ENCODE data around the gene EIF5AL1.

DNA sequence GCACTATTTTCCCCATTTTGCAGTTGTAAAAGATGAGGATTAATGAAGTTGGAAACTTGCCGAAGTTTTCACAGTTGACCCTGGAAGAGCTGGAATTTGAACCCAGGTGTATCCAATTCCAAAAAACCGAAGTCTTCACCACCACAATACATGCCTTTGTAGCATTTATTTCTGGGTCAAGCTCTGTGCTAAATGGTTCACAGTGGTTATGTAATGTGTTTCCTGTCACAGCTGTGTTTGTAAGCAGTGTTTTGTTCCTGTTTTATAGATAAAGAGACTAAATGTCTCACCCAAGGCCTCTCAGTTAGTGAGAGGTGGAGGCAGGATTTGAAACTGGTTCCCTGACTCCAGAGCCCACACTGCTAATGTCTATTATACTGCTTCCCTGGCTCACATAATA lies 30.3 kb downstream of the EIF5AL1 start:
- TF ChIP-seq EZH2 (IDR thresholded peaks at IDR 0.05; ENCODE audit: insufficient read depth, poor library complexity, severe bottlenecking) (no peak), EZH2phosphoT487 (IDR thresholded peaks at IDR 0.05; ENCODE audit: insufficient read depth, low read depth) (no peak)
